ENCODE data around the gene RAPGEF1.

DNA sequence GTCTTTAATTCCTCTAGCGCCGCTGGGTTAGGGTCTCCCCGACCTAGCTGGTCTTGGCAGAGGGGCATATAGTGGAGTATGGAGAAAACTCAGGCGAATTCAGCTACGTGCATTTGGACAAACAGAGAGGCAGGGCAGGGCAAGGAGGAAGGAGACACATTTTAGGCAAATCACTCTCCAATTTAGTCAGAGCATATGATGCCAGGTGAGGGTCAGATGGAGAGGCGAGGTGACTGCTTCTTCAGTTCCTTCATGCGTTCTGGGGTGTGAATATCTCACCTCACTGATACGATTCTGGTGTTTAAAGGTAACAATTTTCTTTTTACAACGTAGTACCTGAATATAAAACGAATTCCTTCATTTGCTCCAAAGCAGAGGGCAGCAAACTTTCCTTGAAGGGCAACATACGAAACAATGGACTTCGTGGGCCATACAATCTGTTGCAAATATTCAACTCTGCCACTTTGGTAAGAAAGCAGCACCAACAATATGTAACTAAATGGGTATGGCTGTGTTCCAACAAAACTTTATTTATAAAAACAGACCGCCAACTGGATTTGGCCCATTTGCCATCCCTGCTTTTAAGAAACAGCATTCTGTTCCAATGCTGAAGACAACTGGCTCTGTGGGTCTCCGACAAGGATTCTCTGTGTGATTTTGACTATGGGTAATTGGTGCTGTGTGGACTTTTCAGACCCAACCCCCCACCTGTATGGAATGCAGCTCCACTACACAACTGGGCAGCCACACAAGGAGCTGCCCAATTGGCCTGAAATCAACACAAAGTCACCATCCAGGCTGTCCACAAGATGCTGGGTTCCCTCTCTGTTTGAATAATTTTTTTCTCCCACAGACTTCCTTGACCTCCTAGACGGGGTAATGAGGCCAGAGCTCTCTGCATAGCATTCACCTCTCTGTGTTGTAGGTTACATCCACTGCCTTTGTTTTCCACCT, 53.8 kb downstream of the RAPGEF1 start:
- TF ChIP-seq, protein P1, sequence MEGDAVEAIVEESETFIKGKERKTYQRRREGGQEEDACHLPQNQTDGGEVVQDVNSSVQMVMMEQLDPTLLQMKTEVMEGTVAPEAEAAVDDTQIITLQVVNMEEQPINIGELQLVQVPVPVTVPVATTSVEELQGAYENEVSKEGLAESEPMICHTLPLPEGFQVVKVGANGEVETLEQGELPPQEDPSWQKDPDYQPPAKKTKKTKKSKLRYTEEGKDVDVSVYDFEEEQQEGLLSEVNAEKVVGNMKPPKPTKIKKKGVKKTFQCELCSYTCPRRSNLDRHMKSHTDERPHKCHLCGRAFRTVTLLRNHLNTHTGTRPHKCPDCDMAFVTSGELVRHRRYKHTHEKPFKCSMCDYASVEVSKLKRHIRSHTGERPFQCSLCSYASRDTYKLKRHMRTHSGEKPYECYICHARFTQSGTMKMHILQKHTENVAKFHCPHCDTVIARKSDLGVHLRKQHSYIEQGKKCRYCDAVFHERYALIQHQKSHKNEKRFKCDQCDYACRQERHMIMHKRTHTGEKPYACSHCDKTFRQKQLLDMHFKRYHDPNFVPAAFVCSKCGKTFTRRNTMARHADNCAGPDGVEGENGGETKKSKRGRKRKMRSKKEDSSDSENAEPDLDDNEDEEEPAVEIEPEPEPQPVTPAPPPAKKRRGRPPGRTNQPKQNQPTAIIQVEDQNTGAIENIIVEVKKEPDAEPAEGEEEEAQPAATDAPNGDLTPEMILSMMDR (IDR thresholded peaks at IDR 0.05): no peak
- TF ChIP-seq EZH2phosphoT487 (IDR thresholded peaks at IDR 0.05): no peak
